B cell (primary cell): Measurements from ENCODE around the gene NEUROD1. TPM values are rescaled to one million over a fixed set of nuclear protein-coding genes. Genes with fewer than 3 reads are reported as not detected.

Experiments
- ATAC-seq: fragments of 200-7000 bp; cut with Tn5 transposase; one replicate; pipeline ENCODE4 v1.10.0; 2021; ENCODE audit warnings: low read depth, mild to moderate bottlenecking, moderate number of reproducible peaks, moderate library complexity
- CTCF ChIA-PET: fragments of 350-600 bp; sonication (Branson Sonifier 250); formaldehyde crosslinking; loops from one replicate; lab custom pipeline; 2021; ENCODE audit warnings: antibody characterized with exemption, inconsistent platforms; lab: Charles Lee
- POLR2A ChIA-PET: fragments of 350-600 bp; sonication (Branson Sonifier 250); formaldehyde crosslinking; loops from one replicate; lab custom pipeline; 2021; ENCODE audit warnings: antibody characterized with exemption; lab: Charles Lee
- DNase-seq: peaks from one replicate; pipeline ENCODE4 v3.0.0; 2013
- H2AFZ ChIP-seq: 2 replicates; pipeline ENCODE4 v1.6.1; 2012; ENCODE audit warnings: mild to moderate bottlenecking, low read depth, low read length; ENCODE audit not compliant: insufficient read depth, poor library complexity, severe bottlenecking
- H3K27ac ChIP-seq, 2 donors: 1 replicate in 1 of 2; 2 replicates in 1 of 2; pipeline ENCODE4 v1.5.1; 2012 to 2013; ENCODE audit warnings: low read length in 2 of 2, mild to moderate bottlenecking in 2 of 2, moderate library complexity in 1 of 2
- H3K27me3 ChIP-seq, 4 experiments: fragments of 200-600 bp in 1 of 4; sonication (generic) in 1 of 4; replicated peaks in 1 of 4; 1 replicate in 2 of 4; 2 replicates in 2 of 4; pipeline versions ENCODE4 v1.6.1 to v1.7.0; 2013 to 2016; ENCODE audit warnings: low read length in 3 of 4, mild to moderate bottlenecking in 2 of 4, mixed read lengths in 1 of 4, moderate library complexity in 1 of 4; ENCODE audit not compliant: insufficient read depth in 4 of 4, control insufficient read depth in 3 of 4; ENCODE audit errors: control extremely low read depth in 1 of 4
- H3K36me3 ChIP-seq, 2 experiments: replicated peaks in 1 of 2; 1 replicate in 1 of 2; 2 replicates in 1 of 2; pipeline versions ENCODE4 v1.6.1 to v1.7.1; 2013; ENCODE audit warnings: low read length in 1 of 2; ENCODE audit not compliant: insufficient read depth in 2 of 2, control insufficient read depth in 1 of 2; ENCODE audit errors: control extremely low read depth in 1 of 2, extremely low read depth in 1 of 2
- H3K4me1 ChIP-seq, 2 donors: fragments of 200-600 bp in 1 of 2; sonication (generic) in 1 of 2; 1 replicate in 1 of 2; 2 replicates in 1 of 2; pipeline versions ENCODE4 v1.5.1 to v1.6.1; 2013 to 2017; ENCODE audit warnings: low read length in 2 of 2; ENCODE audit not compliant: control insufficient read depth in 2 of 2, insufficient read depth in 2 of 2
- H3K4me2 ChIP-seq: replicated peaks from 2 replicates; pipeline ENCODE3; 2012; ENCODE audit warnings: mild to moderate bottlenecking, low read depth, low read length; ENCODE audit not compliant: poor library complexity, severe bottlenecking
- H3K4me3 ChIP-seq, 5 experiments: fragments of 200-600 bp in 1 of 5; sonication (generic) in 1 of 5; 1 replicate in 3 of 5; 2 replicates in 2 of 5; pipeline versions ENCODE4 v1.5.1 to v1.7.0; 2011 to 2016; ENCODE audit warnings: low read length in 4 of 5, mild to moderate bottlenecking in 4 of 5, low read depth in 2 of 5, control low read depth in 1 of 5, moderate library complexity in 1 of 5; ENCODE audit not compliant: insufficient read depth in 1 of 5; ENCODE audit errors: control extremely low read depth in 1 of 5, extremely low read depth in 1 of 5
- H3K79me2 ChIP-seq: fragments of 200-600 bp; sonication (generic); one replicate; pipeline ENCODE4 v1.6.0; 2016; ENCODE audit warnings: low read length; ENCODE audit not compliant: control insufficient read depth, insufficient read depth
- H3K9ac ChIP-seq: fragments of 200-600 bp; sonication (generic); 2 replicates; pipeline ENCODE4 v1.6.1; 2017; ENCODE audit warnings: mild to moderate bottlenecking, low read length, moderate library complexity
- H3K9me3 ChIP-seq, 3 donors: one replicate each; pipeline versions ENCODE4 v1.6.1 to v1.7.1; 2013; ENCODE audit warnings: low read length in 2 of 3; ENCODE audit not compliant: control insufficient read depth in 2 of 3, insufficient read depth in 1 of 3; ENCODE audit errors: control extremely low read depth in 1 of 3
- H4K20me1 ChIP-seq: 2 replicates; pipeline ENCODE4 v1.6.0; 2012; ENCODE audit warnings: mild to moderate bottlenecking, low read length; ENCODE audit not compliant: insufficient read depth, control insufficient read depth, poor library complexity, severe bottlenecking
- H3K27ac Mint-ChIP-seq: one replicate; pipeline ENCODE4 v1.8.0; 2021; ENCODE audit warnings: mixed read lengths
- H3K27me3 Mint-ChIP-seq: one replicate; pipeline ENCODE4 v1.8.0; 2021; ENCODE audit warnings: mixed read lengths
- H3K4me1 Mint-ChIP-seq: one replicate; pipeline ENCODE4 v1.8.0; 2021; ENCODE audit warnings: mixed read lengths
- H3K4me3 Mint-ChIP-seq: one replicate; pipeline ENCODE4 v1.8.0; 2021; ENCODE audit warnings: mixed read lengths
- H3K9me3 Mint-ChIP-seq: one replicate; pipeline ENCODE4 v1.8.0; 2022; ENCODE audit warnings: mixed read lengths; ENCODE audit not compliant: insufficient read depth
- EZH2 ChIP-seq: IDR thresholded peaks from 2 replicates; pipeline ENCODE4 v1.6.1; 2012; ENCODE audit warnings: borderline replicate concordance, low read depth, mild to moderate bottlenecking, moderate library complexity, low read length; ENCODE audit not compliant: insufficient read depth, poor library complexity, severe bottlenecking
- WGBS: methylation state at CpG from one replicate; pipeline ENCODE4 v1.1.5; 2013; ENCODE audit warnings: missing lambda C conversion rate; ENCODE audit not compliant: insufficient coverage; 5-methylcytosine and 5-hydroxymethylcytosine counted together
- intact Hi-C: fragments of 100-400 bp; cut with micrococcal nuclease; formaldehyde crosslinking; loops from one replicate; pipeline ENCODE4 v1.10.0; 2022
- polyA minus RNA-seq: library from RNA; depleted of rRNA, polyadenylated mRNA; stranded (reverse); fragments of >200 nt; gene quantifications from 2 replicates; pipeline ENCODE4 v1.2.3, GENCODE V29; 2012
- polyA plus RNA-seq: library from polyadenylated mRNA; depleted of rRNA; stranded (reverse); fragments of >200 nt; gene quantifications from 2 replicates; pipeline ENCODE4 v1.2.3, GENCODE V29; 2012
- total RNA-seq, 2 donors: library from RNA; stranded (reverse); fragments of 120-200 nt in 1 of 2; gene quantifications; 1 replicate in 1 of 2; 2 replicates in 1 of 2; pipeline versions ENCODE4 v1.2.3 to v1.2.4, GENCODE V29; 2013 to 2022
- TF ChIP-seq, protein P1 (sequence below): fragments of 200-600 bp; IDR thresholded peaks from one replicate; pipeline ENCODE4 v1.8.0; 2022; ENCODE audit warnings: antibody characterized with exemption, mild to moderate bottlenecking

NEUROD1 gene
- total RNA-seq = not detected in 2 replicates
- not detected for total RNA-seq (2013)
- not detected in 2 replicates for polyA plus RNA-seq
- polyA minus RNA-seq = not detected in 2 replicates

DNA sequence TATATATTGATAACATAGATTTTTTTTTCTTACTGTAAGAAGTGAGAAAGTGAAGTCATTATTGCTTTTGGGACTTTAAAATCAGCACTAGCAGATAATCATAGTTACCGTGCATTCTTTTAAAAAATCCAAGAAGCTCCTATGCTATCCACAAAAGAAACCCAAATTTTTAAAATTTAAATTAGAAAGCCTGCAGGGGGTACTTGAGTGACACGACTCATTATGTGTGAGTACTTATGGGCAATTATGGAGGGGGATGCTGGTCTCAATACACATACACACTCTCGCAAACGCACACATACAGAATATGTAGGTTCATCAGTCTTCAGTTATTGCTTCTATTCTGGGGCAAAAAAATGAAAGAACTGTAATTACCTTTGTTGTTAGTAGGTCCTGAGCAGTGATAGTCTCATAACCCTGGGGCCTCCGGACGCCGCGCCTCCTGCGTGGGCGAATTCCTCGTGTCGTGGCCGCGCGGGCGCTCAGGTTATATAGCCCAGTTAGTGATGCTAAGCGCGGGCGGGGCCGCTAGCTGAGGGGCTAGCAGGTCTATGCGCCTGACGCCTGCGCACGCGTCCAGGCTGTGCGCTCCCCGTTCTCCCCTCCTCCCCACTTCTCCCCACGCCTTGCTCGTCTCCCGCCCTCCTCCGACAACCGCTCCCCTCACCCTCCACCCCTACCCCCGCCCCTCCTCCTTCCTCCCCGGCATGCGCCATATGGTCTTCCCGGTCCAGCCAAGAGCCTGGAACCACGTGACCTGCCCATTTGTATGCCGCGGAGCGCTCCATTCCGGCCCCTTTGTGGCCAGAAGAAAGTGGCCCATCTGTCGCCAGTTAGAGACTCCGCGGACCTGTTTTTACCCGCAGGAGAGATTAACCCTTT is at the start of gene NEUROD1:
Gene NEUROD1 (minus strand): TSS at position 463 of the 882 bp plus-strand sequence. CDS start 1,657 bp downstream, outside the sequence.
- Histone ChIP-seq H3K27ac (no peak within 1 kb of the TSS), H3K4me2 (peak within 1 kb of the TSS; percentile 59), H4K20me1 (no peaks in the 10 kb centered on the region), H3K9ac (peak within 1 kb of the TSS; percentile 20), H3K79me2 (no peaks in the 10 kb centered on the region), H2AFZ (no peak within 1 kb of the TSS), H3K9me3 (peaks cover 1 to 67% (median 13%) of the 10 kb centered on the region in 3 donors), H3K36me3 (no peaks in the 10 kb centered on the region), H3K4me3 (peak within 1 kb of the TSS in 2 of 5 experiments; percentile 7 to 24), H3K27me3 (peaks cover 5 to 81% (median 72%) of the 10 kb centered on the region in 4 experiments), H3K4me1 (peaks cover 50 to 69% of the 10 kb centered on the region in 2 donors)
- Mint-ChIP-seq H3K9me3 (peaks cover 8% of the 10 kb centered on the region), H3K27me3 (peaks cover 72% of the 10 kb centered on the region), H3K4me1 (peaks cover 47% of the 10 kb centered on the region), H3K4me3 (peak within 1 kb of the TSS; percentile 79), H3K27ac (peak within 1 kb of the TSS; percentile 60)
- 6% methylated on average over 41 of the region's 45 CpGs for WGBS
- no peak for TF ChIP-seq EZH2
- TF ChIP-seq, protein P1, sequence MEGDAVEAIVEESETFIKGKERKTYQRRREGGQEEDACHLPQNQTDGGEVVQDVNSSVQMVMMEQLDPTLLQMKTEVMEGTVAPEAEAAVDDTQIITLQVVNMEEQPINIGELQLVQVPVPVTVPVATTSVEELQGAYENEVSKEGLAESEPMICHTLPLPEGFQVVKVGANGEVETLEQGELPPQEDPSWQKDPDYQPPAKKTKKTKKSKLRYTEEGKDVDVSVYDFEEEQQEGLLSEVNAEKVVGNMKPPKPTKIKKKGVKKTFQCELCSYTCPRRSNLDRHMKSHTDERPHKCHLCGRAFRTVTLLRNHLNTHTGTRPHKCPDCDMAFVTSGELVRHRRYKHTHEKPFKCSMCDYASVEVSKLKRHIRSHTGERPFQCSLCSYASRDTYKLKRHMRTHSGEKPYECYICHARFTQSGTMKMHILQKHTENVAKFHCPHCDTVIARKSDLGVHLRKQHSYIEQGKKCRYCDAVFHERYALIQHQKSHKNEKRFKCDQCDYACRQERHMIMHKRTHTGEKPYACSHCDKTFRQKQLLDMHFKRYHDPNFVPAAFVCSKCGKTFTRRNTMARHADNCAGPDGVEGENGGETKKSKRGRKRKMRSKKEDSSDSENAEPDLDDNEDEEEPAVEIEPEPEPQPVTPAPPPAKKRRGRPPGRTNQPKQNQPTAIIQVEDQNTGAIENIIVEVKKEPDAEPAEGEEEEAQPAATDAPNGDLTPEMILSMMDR = no peak
- intact Hi-C loops = no loop called here
- POLR2A ChIA-PET = no interaction called here
- DNase-seq = peak; percentile 41
- ATAC-seq = no peak
- CTCF ChIA-PET = no interaction called here

DNA sequence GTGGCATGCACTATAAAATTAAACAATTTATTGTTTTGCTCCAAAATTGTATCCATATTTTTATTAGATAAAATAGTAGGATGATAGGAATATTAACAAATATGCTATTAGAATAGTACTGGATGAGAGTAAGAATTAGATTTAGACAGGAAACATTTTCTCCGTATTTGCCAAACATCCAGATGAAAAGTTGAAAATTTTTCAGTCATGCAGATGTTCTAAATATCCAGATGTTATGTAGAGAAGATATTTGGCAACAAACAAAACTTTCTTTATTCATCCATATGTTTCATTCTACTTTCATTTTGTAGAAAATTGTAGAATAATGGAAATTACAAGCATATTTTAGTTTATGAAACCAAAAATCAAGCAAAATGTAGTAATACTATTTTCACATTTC is 45.2 kb upstream of the NEUROD1 start:
- Mint-ChIP-seq H3K9me3 (no peaks in the 10 kb centered on the region), H3K4me3 (no peak overlapping the region), H3K27me3 (peaks cover 43% of the 10 kb centered on the region), H3K27ac (no peak overlapping the region), H3K4me1 (no peaks in the 10 kb centered on the region)
- POLR2A ChIA-PET = no interaction called here
- peaks cover 0 to 2% (median 0%) of the 10 kb centered on the region in 3 donors for H3K9me3 ChIP-seq
- ATAC-seq (no peak), DNase-seq (no peak)
- no peak overlapping the region for H2AFZ ChIP-seq
- H3K4me1 ChIP-seq = no peaks in the 10 kb centered on the region
- H3K9ac ChIP-seq = no peak overlapping the region
- no peak overlapping the region for H3K4me2 ChIP-seq
- H3K27me3 ChIP-seq = peaks cover 0 to 8% (median 2%) of the 10 kb centered on the region in 4 experiments
- intact Hi-C loops = no loop called here
- no peaks in the 10 kb centered on the region for H3K36me3 ChIP-seq
- no peak for TF ChIP-seq EZH2
- TF ChIP-seq, protein P1 = no peak
- H3K27ac ChIP-seq = no peak overlapping the region
- H3K4me3 ChIP-seq = no peak overlapping the region
- no peaks in the 10 kb centered on the region for H4K20me1 ChIP-seq
- CTCF ChIA-PET = interaction anchor here (1.1 to 1.4 kb wide), 2 partner anchors 10 to 17 kb away, joined by 3 read pairs; no protein-coding TSS in a partner anchor
- H3K79me2 ChIP-seq = no peaks in the 10 kb centered on the region
- WGBS = no CpG with 5 or more reads among the region's 1 CpG
